Measurements from ENCODE around the gene YIPF2. TPM values are rescaled to one million over a fixed set of nuclear protein-coding genes. Genes with fewer than 3 reads are reported as not detected.

Gene YIPF2
- total and polyA plus RNA-seq, 2 of the 4 experiments (the other 2 are of a cell fraction) = 61.5 to 78.0 TPM

DNA sequence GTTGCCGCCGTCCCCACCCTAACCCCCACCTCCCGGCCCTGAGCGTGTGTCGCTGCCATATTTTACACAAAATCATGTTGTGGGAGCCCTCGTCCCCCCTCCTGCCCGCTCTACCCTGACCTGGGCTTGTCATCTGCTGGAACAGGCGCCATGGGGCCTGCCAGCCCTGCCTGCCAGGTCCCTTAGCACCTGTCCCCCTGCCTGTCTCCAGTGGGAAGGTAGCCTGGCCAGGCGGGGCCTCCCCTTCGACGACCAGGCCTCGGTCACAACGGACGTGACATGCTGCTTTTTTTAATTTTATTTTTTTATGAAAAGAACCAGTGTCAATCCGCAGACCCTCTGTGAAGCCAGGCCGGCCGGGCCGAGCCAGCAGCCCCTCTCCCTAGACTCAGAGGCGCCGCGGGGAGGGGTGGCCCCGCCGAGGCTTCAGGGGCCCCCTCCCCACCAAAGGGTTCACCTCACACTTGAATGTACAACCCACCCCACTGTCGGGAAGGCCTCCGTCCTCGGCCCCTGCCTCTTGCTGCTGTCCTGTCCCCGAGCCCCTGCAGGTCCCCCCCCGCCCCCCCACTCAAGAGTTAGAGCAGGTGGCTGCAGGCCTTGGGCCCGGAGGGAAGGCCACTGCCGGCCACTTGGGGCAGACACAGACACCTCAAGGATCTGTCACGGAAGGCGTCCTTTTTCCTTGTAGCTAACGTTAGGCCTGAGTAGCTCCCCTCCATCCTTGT lies 6.4 kb downstream of the YIPF2 start:
- H3K36me3 ChIP-seq (ENCODE audit: control insufficient read depth, insufficient read depth, low read length) = peaks cover 60% of the 10 kb centered on the region

More for the DNA sequence above, 6.4 kb downstream of the YIPF2 start:
- ATAC-seq (ENCODE audit: low read depth) = no peak
- no peaks in the 10 kb centered on the region for H3K27me3 ChIP-seq (ENCODE audit: control insufficient read depth, insufficient read depth, low read length)
- H3K79me1 ChIP-seq (ENCODE audit: low read depth in 1 of 2, low read length in 2 of 2) = peaks cover 4 to 11% of the 10 kb centered on the region in 2 experiments
- H2BK20ac ChIP-seq (ENCODE audit: low read depth, low read length) = no peak overlapping the region
- dilution Hi-C loops (cut with HindIII; ENCODE audit: low sequenced_read_pairs, unreplicated experiment) = no loop called here
- H2AFZ ChIP-seq (replicated peaks; ENCODE audit: low read length, poor library complexity) = no peak overlapping the region
- no peak overlapping the region for H4K5ac ChIP-seq (ENCODE audit: low read depth, low read length)
- TSS peak; percentile 74 for BruUV-seq (replicated peaks)
- 98% methylated on average over 9 of the region's 33 CpGs; no CpG with 5 or more reads in 1 of the 2 experiments for WGBS, 2 experiments (ENCODE audit: extremely low coverage in 2 of 2, insufficient read length in 1 of 2)
- no peak overlapping the region for H3K4ac ChIP-seq (ENCODE audit: low read depth, low read length)
- TF ChIP-seq CEBPB (IDR thresholded peaks at IDR 0.05; ENCODE audit: low read depth, low read length) (no peak), NFE2L2 (IDR thresholded peaks at IDR 0.05; ENCODE audit: low read depth, low read length) (no peak), RFX5 (IDR thresholded peaks at IDR 0.05; ENCODE audit: low read depth, low read length) (no peak), CHD1 (IDR thresholded peaks at IDR 0.05; ENCODE audit: low read depth, low read length) (no peak), SMC3 (IDR thresholded peaks at IDR 0.05; ENCODE audit: low read depth, low read length) (no peak), BHLHE40 (IDR thresholded peaks at IDR 0.05; ENCODE audit: low read depth, low read length) (no peak), FOS (IDR thresholded peaks at IDR 0.05; ENCODE audit: low read depth, low read length) (no peak)
- no peak overlapping the region for H3K27ac ChIP-seq (ENCODE audit: insufficient read depth, low read length)
- no peak overlapping the region for H2BK5ac ChIP-seq (ENCODE audit: low read depth, low read length, poor library complexity, severe bottlenecking)
- H3K56ac ChIP-seq (ENCODE audit: extremely low read depth, insufficient read depth, low read length) = no peak overlapping the region
- H3K4me1 ChIP-seq (ENCODE audit: control insufficient read depth, insufficient read depth, low read length) = no peaks in the 10 kb centered on the region
- H3K9ac ChIP-seq (ENCODE audit: low read depth, low read length) = no peak overlapping the region
- 0 out of 2 replicates have a peak, but pooled peaks cover under 1% of the 10 kb centered on the region for H3K9me1 ChIP-seq (ENCODE audit: insufficient read depth, low read length)
- in situ Hi-C loops (cut with MboI; ENCODE audit: low sequenced_read_pairs) = no loop called here
- H3K4me2 ChIP-seq (ENCODE audit: low read depth, low read length) = no peak overlapping the region
- H4K8ac ChIP-seq (ENCODE audit: low read depth in 2 of 2, low read length in 2 of 2) = no peak overlapping the region
- H2AK9ac ChIP-seq (replicated peaks; ENCODE audit: low read depth, low read length, poor library complexity) = no peak overlapping the region
- no peak overlapping the region for H2BK15ac ChIP-seq (ENCODE audit: low read depth, low read length)
- H3K9me3 ChIP-seq (ENCODE audit: control insufficient read depth, insufficient read depth, low read length) = no peaks in the 10 kb centered on the region
- H3K14ac ChIP-seq (replicated peaks; ENCODE audit: low read depth, low read length) = no peak overlapping the region
- H2BK120ac ChIP-seq (ENCODE audit: low read depth, low read length) = no peak overlapping the region
- H4K20me1 ChIP-seq (ENCODE audit: insufficient read depth, low read length) = 0 out of 2 replicates have a peak, but pooled peaks cover 5% of the 10 kb centered on the region
- DNase-seq = no peak
- H4K91ac ChIP-seq (ENCODE audit: insufficient read depth, low read depth, low read length) = no peak overlapping the region
- H2AK5ac ChIP-seq (ENCODE audit: low read depth, low read length) = no peak overlapping the region
- H3K18ac ChIP-seq (ENCODE audit: low read depth, low read length) = no peak overlapping the region
- no peak overlapping the region for H3K23ac ChIP-seq (ENCODE audit: low read depth, low read length)
- intact Hi-C loops (cut with micrococcal nuclease) = no loop called here
- ChIA-PET POLR2A (ENCODE audit: unreplicated experiment) (no interaction called here), CTCF (no interaction called here)
- no peak overlapping the region for H3K4me3 ChIP-seq (ENCODE audit: insufficient read depth, low read depth, low read length)
